GM18870 (cell line): Measurements from ENCODE around the gene TNS4.

Experiments
- ATAC-seq: cut with Tn5 transposase; IDR thresholded peaks from one replicate; pipeline ENCODE4 v1.9.1; 2021; ENCODE audit warnings: moderate library complexity; ENCODE audit not compliant: unreplicated experiment

Gene TNS4

DNA sequence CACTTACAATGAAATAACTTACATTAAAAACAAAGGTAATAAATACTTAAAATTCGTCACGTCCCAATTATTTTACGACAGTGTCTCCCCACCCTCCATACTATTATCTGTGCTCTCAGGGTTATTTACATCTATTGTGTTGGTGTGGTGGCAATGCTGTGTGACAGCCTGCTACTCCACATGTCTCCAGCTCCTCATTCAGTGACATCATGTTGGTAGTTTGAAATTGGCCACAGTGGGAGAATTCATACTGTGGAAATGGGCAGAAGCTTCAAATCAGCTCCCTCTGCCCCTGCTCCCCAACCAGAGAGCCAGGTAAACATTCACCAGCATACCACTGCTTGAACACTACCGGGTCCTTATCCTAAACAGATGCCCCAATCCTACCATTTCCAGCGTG lies 6.3 kb downstream of the TNS4 start:
- no peak for ATAC-seq

- no peak for ATAC-seq
Measured at GRCh38 chr17:40493697-40494096, 7.7 kb downstream of the TNS4 start.

GRCh38 chr17:40491486-40491885 lies 9.9 kb downstream of the TNS4 start:
- ATAC-seq, result no peak

GRCh38 chr17:40490982-40491381 lies 10.4 kb downstream of the TNS4 start:
- ATAC-seq, result no peak

DNA sequence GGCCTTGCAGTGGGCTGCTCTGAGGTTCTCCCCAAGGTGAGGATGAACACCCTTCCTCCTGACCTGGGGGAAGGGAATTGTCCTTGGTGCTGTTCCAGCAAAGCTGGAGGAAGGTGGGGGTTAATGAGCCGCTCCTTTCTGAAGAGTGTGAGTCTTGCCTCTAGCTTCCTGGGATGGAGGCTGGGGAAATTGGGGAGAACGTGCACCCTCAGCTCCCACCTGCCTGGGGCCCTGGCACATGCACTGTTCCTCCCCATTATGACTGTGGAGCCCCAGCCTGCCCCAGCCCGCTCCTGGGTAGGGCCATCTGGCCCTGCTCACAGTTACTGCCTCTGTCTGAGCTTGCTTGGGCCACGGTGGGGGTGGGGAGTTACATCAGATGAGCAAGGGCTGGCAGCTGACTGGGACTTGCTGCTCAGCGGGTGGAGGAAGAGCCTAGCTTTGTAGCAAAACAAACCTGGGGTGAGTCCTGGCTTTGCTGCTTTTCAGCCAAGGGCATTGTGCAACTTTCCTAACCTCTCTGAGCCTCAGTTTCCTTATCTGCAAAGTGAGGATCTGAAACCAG lies 11.1 kb downstream of the TNS4 start:
- ATAC-seq, result no peak

- no peak for ATAC-seq
Measured at GRCh38 chr17:40487371-40488020, 13.9 kb downstream of the TNS4 start.

- no peak for ATAC-seq
Measured at GRCh38 chr17:40486522-40487370, 14.7 kb downstream of the TNS4 start.

- no peak for ATAC-seq
Measured at GRCh38 chr17:40485851-40486521, 15.4 kb downstream of the TNS4 start.

DNA sequence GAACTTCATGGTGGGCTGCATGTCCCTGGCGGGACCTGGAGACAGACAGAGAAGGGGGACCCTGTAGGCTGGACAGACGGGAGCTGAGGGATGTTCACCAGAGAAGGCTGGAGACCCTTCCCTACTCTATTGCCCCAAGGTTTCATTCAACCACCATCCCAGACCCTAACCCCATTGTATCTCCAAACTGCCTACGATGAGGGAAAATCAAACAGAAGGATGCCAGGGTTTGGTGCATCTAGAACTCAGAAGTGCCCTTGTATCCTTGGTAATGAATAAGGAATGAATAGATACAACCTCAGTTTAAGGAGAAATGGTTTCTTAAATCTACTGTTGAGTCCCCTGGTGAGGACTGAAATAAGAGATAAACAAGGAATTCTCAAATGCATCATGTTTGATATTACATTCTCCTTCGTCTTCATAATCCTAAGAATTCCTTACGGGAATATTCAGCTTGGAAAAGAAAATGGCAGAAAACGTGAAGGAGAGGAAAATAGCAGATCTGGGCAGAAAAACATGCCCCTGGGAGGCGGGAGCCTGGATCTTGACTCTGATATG lies 16.4 kb downstream of the TNS4 start:
- ATAC-seq, result no peak

DNA sequence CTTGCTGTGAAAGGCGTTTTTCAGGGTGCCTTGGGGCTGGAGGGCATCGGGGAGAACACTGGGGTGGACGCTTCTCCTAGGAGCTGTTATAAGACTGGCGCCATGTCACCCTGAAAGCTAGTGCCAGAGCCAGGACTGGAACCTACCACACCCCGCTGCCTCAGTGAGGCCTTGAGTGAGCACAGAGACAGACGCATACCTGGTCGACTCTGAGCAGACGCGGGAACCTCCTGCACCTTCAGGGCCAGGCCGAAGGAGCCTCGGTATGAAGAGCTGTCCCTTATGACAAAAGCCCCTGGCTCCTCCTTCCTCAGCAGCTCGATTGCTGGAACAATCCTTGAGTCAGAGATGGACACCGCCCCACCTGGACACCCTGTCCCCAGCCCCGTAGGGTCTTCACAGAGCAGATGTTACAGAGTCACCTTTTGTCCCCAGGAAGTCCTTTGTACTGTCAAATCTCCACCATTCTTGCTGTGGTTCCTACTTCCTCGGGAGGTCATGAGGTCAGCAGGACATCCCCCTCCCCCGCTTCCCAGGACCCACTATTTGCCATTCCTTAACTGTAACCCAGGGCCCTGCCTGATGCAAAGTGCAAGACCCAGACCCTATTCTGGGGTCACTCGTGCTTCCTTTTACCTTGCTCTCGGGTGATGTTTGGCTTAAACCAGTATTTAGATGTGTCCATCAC lies 17.0 kb downstream of the TNS4 start:
- no peak for ATAC-seq

GRCh38 chr17:40483679-40484078 lies 17.7 kb downstream of the TNS4 start:
- no peak for ATAC-seq

DNA sequence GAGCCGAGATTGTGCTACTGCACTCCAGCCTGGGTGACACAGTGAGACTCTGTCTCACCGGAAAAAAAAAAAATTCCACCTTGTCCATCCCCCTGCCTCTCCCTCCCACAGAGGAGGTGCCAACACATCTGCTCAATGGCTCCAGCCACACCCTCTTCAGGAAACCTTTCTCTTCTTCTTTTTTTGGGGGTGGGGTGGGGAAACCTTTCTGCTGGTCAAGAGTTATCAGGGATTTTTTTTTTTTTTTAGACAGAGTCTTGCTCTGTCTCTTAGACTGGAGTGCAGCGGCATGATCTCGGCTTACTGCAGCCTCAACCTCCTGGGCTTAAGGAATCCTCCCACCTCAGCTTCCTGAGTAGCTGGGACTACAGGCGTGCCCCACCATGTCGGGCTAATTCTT lies 18.7 kb downstream of the TNS4 start:
- no peak for ATAC-seq

- ATAC-seq, result no peak
Measured at GRCh38 chr17:40481106-40481505, 20.3 kb downstream of the TNS4 start.

DNA sequence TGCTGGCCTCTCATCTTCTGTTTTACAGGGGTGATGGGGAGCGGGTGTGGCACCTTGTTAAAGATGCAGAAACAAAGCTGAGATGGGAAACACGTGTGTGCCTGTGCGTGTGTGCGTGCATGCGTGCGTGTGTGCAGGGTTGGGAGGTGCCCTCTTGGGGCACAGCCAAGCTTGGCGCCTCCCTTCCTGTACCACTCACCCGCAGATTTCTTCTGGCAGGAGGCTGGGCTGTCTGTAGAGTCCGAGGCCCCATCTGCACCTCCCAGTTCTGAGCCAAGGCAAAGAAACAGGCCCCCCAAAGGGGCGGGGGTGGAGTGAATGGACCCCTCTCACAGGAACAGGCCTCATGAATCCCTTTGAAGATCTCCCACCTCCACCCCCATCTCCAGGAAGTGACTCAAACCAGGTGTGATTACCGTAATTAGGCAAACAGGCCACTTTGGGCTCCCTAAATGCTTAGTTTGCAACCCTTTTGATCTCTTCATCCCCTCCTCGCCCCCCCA lies 20.9 kb downstream of the TNS4 start:
- no peak for ATAC-seq

DNA sequence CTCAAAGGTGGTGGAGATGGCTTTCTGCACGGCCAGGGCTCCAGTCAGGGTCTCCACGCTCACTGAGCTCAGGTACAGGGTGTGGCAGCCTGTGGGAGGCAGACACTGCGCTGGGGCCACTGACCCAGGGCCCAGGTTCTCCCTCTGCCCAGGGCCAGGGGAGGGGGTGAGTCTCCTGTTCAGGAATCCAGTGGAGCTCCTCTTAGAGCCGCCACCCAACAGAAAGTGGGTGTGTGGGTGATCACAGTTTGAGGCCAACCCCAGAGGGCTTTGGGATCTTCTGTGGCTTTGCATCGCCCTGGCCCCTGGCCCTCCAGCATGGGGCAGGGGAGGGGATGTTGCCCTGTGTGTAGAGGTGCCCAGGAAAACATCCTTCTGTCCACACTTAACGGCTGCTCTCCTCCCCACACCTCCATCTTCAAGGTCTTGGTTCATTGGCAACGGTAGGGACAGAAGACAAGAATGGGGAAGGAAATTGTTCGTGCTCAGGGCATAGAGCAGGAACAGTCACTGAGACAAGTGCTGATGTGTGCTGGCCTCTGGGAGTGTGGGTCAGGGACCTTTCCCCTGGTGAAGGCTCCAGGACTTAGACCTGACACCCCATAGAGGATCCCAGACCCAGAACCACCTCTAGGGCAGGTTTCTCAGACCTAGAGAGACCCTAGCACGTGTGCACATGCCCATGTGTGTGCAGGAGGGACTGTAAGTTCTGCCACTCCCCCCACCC lies 21.5 kb downstream of the TNS4 start:
- no peak for ATAC-seq

DNA sequence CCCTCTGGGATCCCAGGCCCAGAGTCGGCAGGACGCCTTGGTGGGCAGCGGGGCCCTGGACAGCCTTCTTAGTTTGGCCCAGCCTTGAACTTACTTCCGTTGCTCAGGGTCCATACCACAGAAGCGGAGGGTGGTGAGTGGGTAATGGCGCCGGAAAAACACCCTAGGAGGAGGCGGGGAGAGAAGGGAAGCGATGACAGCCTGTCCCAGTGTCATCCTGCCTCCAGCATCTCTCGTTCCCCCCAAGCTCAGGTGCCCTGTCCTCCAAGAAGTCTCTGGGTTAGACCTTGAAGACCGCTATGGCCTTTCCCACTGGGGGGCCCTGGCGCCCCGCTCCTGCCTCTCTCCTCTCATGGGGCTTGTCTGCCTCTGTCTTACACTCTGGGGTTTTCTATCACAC lies 22.9 kb downstream of the TNS4 start:
- ATAC-seq, result no peak

GRCh38 chr17:40477796-40478195 lies 23.6 kb downstream of the TNS4 start:
- no peak for ATAC-seq

GRCh38 chr17:40475234-40475908 lies 26.1 kb downstream of the TNS4 start:
- ATAC-seq, result no peak

DNA sequence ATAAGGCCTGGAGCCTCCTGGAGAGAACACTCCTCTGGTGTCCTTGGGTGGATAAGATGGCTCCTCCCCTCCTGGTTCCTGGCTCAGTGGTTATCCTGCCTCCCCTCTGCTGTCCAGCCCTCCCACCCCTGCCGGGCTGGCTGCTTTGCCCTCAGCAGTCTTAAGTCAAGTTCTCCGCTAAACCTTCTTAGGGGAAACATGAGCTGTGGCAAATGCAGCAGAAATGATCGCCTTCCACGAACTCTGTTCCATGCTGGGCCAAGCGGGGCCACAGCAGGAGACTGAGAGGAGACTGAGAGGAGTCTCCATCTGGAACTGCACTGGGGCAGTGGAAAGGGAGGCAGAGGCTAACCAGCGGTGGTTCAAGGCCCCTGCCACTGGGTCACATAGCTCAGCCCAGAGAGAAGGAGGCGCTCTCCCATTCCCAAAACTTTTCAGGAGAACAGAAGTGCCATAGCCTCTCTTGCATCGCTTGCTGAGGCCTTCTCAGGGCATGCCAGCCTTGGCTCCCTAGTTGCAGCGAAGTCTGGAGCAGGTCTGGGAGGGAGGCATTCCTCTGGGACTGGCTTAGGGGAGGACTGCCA lies 26.9 kb downstream of the TNS4 start:
- no peak for ATAC-seq
